Smooth muscle cell (in vitro differentiated cells): ENCODE data around the gene TBCC. TPM values are rescaled to one million over a fixed set of nuclear protein-coding genes. Genes with fewer than 3 reads are reported as not detected.

Experiments used
- DNase-seq: peaks from one replicate; lab custom pipeline; 2025; ENCODE audit not compliant: unreplicated experiment; lab: John Stamatoyannopoulos, UW
- H2AFZ ChIP-seq: fragments of 200-600 bp; sonication (generic); 2 replicates; pipeline ENCODE4 v1.6.0; 2016; ENCODE audit warnings: antibody characterized with exemption, low read depth, mild to moderate bottlenecking
- H3F3A ChIP-seq: fragments of 200-600 bp; sonication (generic); 2 replicates; pipeline ENCODE4 v1.6.0; 2017; ENCODE audit warnings: antibody characterized with exemption, low read depth
- H3K27ac ChIP-seq: fragments of 200-600 bp; sonication (generic); 2 replicates; pipeline ENCODE4 v1.5.1; 2016; ENCODE audit warnings: low read depth, mild to moderate bottlenecking
- H3K27me3 ChIP-seq: fragments of 200-600 bp; sonication (generic); 2 replicates; pipeline ENCODE4 v1.6.1; 2016; ENCODE audit warnings: low read depth, mild to moderate bottlenecking
- H3K36me3 ChIP-seq: fragments of 200-600 bp; sonication (generic); 2 replicates; pipeline ENCODE4 v1.5.1; 2016; ENCODE audit warnings: low read depth
- H3K4me1 ChIP-seq: fragments of 200-600 bp; sonication (generic); 2 replicates; pipeline ENCODE4 v1.5.1; 2016; ENCODE audit warnings: low read depth
- H3K4me2 ChIP-seq: fragments of 200-600 bp; sonication (generic); 2 replicates; pipeline ENCODE4 v1.6.0; 2016; ENCODE audit warnings: mild to moderate bottlenecking
- H3K4me3 ChIP-seq: fragments of 200-600 bp; sonication (generic); 2 replicates; pipeline ENCODE4 v1.5.1; 2016; ENCODE audit warnings: mild to moderate bottlenecking
- H3K79me2 ChIP-seq: fragments of 200-600 bp; sonication (generic); 2 replicates; pipeline ENCODE4 v1.6.0; 2016; ENCODE audit warnings: low read depth, mild to moderate bottlenecking
- H3K9ac ChIP-seq: fragments of 200-600 bp; sonication (generic); 2 replicates; pipeline ENCODE4 v1.6.0; 2016; ENCODE audit warnings: low read depth
- H3K9me3 ChIP-seq: fragments of 200-600 bp; sonication (generic); replicated peaks from 2 replicates; pipeline ENCODE4 v1.5.1; 2016; ENCODE audit warnings: low read depth
- H4K20me1 ChIP-seq: fragments of 200-600 bp; sonication (generic); 2 replicates; pipeline ENCODE4 v1.6.0; 2016; ENCODE audit warnings: low read depth
- CTCF ChIP-seq: fragments of 200-600 bp; sonication (generic); IDR thresholded peaks from 2 replicates; pipeline ENCODE4 v1.5.1; 2017; ENCODE audit warnings: borderline replicate concordance, mild to moderate bottlenecking, antibody characterized with exemption; ENCODE audit not compliant: insufficient read depth, poor library complexity, severe bottlenecking
- WGBS: methylation state at CpG from one replicate; pipeline ENCODE4 v1.1.7; 2016; ENCODE audit warnings: low lambda C conversion rate; 5-methylcytosine and 5-hydroxymethylcytosine counted together
- polyA plus RNA-seq: library from polyadenylated mRNA; unstranded; fragments of >200 nt; fragmentation: Nextera tagmentation; extraction: Ambion mirVana; gene quantifications from 2 replicates; pipeline ENCODE4 v1.2.1, GENCODE V29; 2016
- total RNA-seq: library from RNA; depleted of rRNA; stranded (reverse); fragments of >200 nt; gene quantifications from 2 replicates; pipeline ENCODE4 v1.2.3, GENCODE V29; 2014

The TBCC gene
- total and polyA plus RNA-seq, 2 experiments from 2014 or later: 30.1 to 31.8 TPM

- no peak overlapping the region for H2AFZ ChIP-seq
- H3K9me3 ChIP-seq: no peaks in the 10 kb centered on the region
- H3K9ac ChIP-seq: no peak overlapping the region
- no peaks in the 10 kb centered on the region for H4K20me1 ChIP-seq
- no peaks in the 10 kb centered on the region for H3F3A ChIP-seq
- peak overlapping the region; percentile 81 for H3K4me2 ChIP-seq
- H3K79me2 ChIP-seq: no peaks in the 10 kb centered on the region
- DNase-seq: no peak
- no peak overlapping the region for H3K27ac ChIP-seq
- H3K4me3 ChIP-seq: no peak overlapping the region
- WGBS: 60% methylated on average over 3 of the region's 3 CpGs
- peaks cover 11% of the 10 kb centered on the region for H3K4me1 ChIP-seq
- H3K27me3 ChIP-seq: peaks cover 4% of the 10 kb centered on the region
- TF ChIP-seq CTCF: no peak
- H3K36me3 ChIP-seq: no peaks in the 10 kb centered on the region
These were observed 25.8 kb upstream of the TBCC start for GRCh38 chr6:42771741-42772100.

GRCh38 chr6:42769836-42770235, 23.9 kb upstream of the TBCC start:
- H3K27me3 ChIP-seq: peaks cover 4% of the 10 kb centered on the region
- no peaks in the 10 kb centered on the region for H3F3A ChIP-seq
- TF ChIP-seq CTCF: no peak
- no peak overlapping the region for H3K27ac ChIP-seq
- H3K79me2 ChIP-seq: no peaks in the 10 kb centered on the region
- peaks cover 11% of the 10 kb centered on the region for H3K4me1 ChIP-seq
- H2AFZ ChIP-seq: no peak overlapping the region
- no peak overlapping the region for H3K9ac ChIP-seq
- no peaks in the 10 kb centered on the region for H4K20me1 ChIP-seq
- H3K36me3 ChIP-seq: no peaks in the 10 kb centered on the region
- no peaks in the 10 kb centered on the region for H3K9me3 ChIP-seq
- H3K4me3 ChIP-seq: no peak overlapping the region
- no peak for DNase-seq
- WGBS: 98% methylated on average over 2 of the region's 2 CpGs
- no peak overlapping the region for H3K4me2 ChIP-seq

GRCh38 chr6:42769051-42769450, 23.1 kb upstream of the TBCC start:
- DNase-seq: no peak
- no peaks in the 10 kb centered on the region for H3K9me3 ChIP-seq
- no peak overlapping the region for H3K4me3 ChIP-seq
- no peak overlapping the region for H2AFZ ChIP-seq
- H3K9ac ChIP-seq: no peak overlapping the region
- no peak for TF ChIP-seq CTCF
- no peak overlapping the region for H3K27ac ChIP-seq
- no peaks in the 10 kb centered on the region for H4K20me1 ChIP-seq
- H3K36me3 ChIP-seq: no peaks in the 10 kb centered on the region
- peaks cover 4% of the 10 kb centered on the region for H3K27me3 ChIP-seq
- peaks cover 11% of the 10 kb centered on the region for H3K4me1 ChIP-seq
- H3K79me2 ChIP-seq: no peaks in the 10 kb centered on the region
- H3K4me2 ChIP-seq: no peak overlapping the region
- no peaks in the 10 kb centered on the region for H3F3A ChIP-seq
- WGBS: 76% methylated on average over 4 of the region's 4 CpGs

GRCh38 chr6:42766163-42766670, 20.3 kb upstream of the TBCC start:
- Histone ChIP-seq H2AFZ (no peak overlapping the region), H3K79me2 (no peaks in the 10 kb centered on the region), H3K9ac (no peak overlapping the region), H3K27ac (no peak overlapping the region), H3K36me3 (no peaks in the 10 kb centered on the region), H3K9me3 (no peaks in the 10 kb centered on the region), H3K4me1 (peaks cover 5% of the 10 kb centered on the region), H3K4me3 (no peak overlapping the region), H3K4me2 (no peak overlapping the region), H3F3A (no peaks in the 10 kb centered on the region), H4K20me1 (no peaks in the 10 kb centered on the region), H3K27me3 (no peaks in the 10 kb centered on the region)
- TF ChIP-seq CTCF: no peak
- DNase-seq: no peak
- 91% methylated on average over 5 of the region's 5 CpGs for WGBS
